ENCODE results near the gene DMKN. TPM values are rescaled to one million over a fixed set of nuclear protein-coding genes. Genes with fewer than 3 reads are reported as not detected.

The DMKN gene
- total RNA-seq, 2 experiments from 2014 or later, result 2.1 to 2.4 TPM

DNA sequence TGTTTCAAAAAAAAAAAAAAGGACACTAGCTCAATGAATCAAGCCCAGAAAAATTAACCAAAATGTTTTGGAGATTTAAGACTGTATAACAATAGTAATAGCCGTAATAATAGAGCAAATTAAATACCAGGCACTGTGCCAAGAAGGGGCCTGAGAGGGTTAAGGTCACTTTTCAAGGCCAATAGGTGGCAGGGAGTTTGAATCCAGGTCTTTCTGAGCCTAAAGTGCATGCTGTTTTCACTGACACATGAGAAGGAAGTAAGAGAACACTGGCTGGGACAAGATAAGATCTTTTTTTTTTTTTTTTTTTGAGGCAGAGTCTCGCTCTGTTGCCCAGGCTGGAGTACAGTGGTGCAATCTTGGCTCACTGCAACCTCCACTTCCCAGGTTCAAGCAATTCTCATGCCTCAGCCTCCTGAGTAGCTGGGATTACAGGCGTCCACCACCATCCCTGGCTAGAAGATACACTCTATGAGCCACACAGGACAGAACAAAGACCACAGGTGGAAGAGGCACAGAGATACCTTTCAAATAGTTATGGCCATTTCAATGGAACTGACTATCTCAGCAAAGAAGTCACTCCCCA, 57.7 kb downstream of the DMKN start:
- Mint-ChIP-seq H3K9me3 (no peaks in the 10 kb centered on the region), H3K27ac (no peak overlapping the region), H3K36me3 (no peaks in the 10 kb centered on the region), H3K4me1 (ENCODE audit: low read depth) (peaks cover 27% of the 10 kb centered on the region), H3K4me3 (no peak overlapping the region), H3K27me3 (no peaks in the 10 kb centered on the region)
- ChIA-PET CTCF (no interaction called here), POLR2A (no interaction called here)
- DNase-seq, result no peak
- intact Hi-C loops (cut with micrococcal nuclease), result no loop called here

DNA sequence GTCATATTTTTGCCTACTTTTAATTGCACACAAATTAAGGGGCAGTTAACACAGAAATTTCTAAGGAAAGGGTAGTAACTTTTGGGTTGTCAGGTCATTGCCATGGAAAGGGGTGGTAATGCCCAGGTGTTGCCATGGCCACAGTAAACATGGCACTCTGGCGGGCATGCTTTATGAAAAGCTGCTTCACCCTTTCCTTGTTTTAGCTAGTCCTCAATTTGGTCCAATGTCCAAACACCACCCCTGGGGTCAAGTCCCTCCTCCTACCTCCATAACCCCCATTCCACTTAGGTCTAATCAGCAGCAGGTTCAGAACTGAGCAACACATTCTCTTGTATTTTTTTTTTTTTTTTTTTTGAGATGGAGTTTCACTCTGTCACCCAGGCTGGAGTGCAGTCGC, 58.8 kb downstream of the DMKN start:
- H3K36me3 Mint-ChIP-seq, result no peaks in the 10 kb centered on the region

DNA sequence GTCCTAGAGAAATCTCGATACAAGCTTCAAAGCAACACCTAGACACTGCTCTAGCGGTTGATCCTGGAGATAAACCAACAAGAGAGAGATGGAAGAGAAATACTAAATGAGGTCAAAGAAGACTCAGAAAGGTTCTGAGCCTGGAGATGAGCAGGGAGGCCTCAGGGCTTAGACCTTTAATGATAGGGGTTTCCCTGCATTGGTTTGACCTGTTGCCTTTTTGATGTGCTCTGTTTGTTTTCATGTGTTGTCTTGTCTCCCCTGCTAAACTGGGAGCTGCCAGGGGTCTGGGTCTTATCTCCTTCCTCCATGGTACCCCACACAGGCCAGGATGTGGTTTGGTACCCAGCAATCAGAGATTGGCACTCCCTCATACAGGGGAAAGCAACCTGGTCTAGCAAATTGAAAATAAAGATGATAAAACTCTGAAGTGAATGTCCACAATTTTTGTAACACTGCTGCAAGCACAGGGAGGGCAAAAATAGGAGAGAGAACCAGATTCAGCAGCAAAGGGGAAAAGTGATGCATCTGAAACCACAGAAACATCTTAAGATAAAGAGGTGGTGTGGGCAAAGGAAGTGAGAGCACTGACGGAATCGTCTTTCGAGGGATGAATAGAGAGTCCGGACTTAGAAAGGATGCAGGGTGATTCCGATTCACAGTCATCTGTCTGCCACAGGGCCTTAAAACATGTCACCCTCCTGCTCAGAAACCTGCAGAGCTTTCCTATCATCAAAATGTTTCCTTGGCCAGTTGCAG, 61.9 kb downstream of the DMKN start:
- peaks cover 9% of the 10 kb centered on the region for H3K27me3 Mint-ChIP-seq
- no peaks in the 10 kb centered on the region for H3K9me3 Mint-ChIP-seq
- intact Hi-C loops (cut with micrococcal nuclease), result loop anchor here (1.0 kb wide), 3 partner anchors 11 to 46 kb away; no protein-coding TSS in a partner anchor
- peak; percentile 63 for DNase-seq
- H3K4me3 Mint-ChIP-seq, result no peak overlapping the region
- no peaks in the 10 kb centered on the region for H3K36me3 Mint-ChIP-seq
- ChIA-PET POLR2A (interaction anchor here (0.6 to 1.5 kb wide), 3 partner anchors 11 to 49 kb away, joined by 3 to 7 read pairs (median 3); no protein-coding TSS in a partner anchor), CTCF (interaction anchor here (0.6 to 3.5 kb wide), 4 partner anchors 10 to 98 kb away, joined by 4 to 14 read pairs (median 6); no protein-coding TSS in a partner anchor)
- peaks cover 38% of the 10 kb centered on the region for H3K4me1 Mint-ChIP-seq (ENCODE audit: low read depth)
- H3K27ac Mint-ChIP-seq, result peak overlapping the region; percentile 43

More for the DNA sequence above, 58.8 kb downstream of the DMKN start:
- peaks cover 31% of the 10 kb centered on the region for H3K4me1 Mint-ChIP-seq (ENCODE audit: low read depth)
- H3K27me3 Mint-ChIP-seq, result peaks cover 3% of the 10 kb centered on the region
- no peaks in the 10 kb centered on the region for H3K9me3 Mint-ChIP-seq
- intact Hi-C loops (cut with micrococcal nuclease), result no loop called here
- POLR2A ChIA-PET, result interaction anchor here (0.7 kb wide), 1 partner anchor 330 kb away, joined by 3 read pairs; no protein-coding TSS in a partner anchor
- no peak for DNase-seq
- no peak overlapping the region for H3K4me3 Mint-ChIP-seq
- CTCF ChIA-PET, result interaction anchor here (1.2 to 3.5 kb wide), 3 partner anchors 8 to 14 kb away, joined by 3 to 14 read pairs (median 3); no protein-coding TSS in a partner anchor
- no peak overlapping the region for H3K27ac Mint-ChIP-seq

DNA sequence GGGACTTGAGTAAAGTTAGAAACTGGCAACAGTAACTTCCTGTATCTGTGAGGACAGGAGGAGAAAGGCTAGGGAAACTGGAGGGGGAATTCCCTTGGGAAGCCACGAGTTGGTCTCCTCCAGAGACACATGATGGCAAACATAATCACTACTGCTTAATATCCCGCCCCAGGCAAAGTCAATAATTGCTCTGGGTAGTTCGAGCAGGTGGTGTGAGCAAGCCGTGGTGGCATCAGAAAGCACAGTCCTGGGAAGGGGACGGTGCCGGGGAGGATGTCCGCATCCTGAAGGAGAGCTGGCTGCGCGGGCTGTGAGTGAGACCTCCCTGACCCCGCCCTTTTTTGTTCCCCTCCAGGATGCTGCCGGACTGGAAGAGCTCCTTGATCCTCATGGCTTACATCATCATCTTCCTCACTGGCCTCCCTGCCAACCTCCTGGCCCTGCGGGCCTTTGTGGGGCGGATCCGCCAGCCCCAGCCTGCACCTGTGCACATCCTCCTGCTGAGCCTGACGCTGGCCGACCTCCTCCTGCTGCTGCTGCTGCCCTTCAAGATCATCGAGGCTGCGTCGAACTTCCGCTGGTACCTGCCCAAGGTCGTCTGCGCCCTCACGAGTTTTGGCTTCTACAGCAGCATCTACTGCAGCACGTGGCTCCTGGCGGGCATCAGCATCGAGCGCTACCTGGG, 63.9 kb downstream of the DMKN start:
- no peak overlapping the region for H3K27ac Mint-ChIP-seq
- CTCF ChIA-PET, result interaction anchor here (1.0 to 2.6 kb wide), 3 partner anchors 11 to 96 kb away, joined by 3 to 6 read pairs (median 4); no protein-coding TSS in a partner anchor

DNA sequence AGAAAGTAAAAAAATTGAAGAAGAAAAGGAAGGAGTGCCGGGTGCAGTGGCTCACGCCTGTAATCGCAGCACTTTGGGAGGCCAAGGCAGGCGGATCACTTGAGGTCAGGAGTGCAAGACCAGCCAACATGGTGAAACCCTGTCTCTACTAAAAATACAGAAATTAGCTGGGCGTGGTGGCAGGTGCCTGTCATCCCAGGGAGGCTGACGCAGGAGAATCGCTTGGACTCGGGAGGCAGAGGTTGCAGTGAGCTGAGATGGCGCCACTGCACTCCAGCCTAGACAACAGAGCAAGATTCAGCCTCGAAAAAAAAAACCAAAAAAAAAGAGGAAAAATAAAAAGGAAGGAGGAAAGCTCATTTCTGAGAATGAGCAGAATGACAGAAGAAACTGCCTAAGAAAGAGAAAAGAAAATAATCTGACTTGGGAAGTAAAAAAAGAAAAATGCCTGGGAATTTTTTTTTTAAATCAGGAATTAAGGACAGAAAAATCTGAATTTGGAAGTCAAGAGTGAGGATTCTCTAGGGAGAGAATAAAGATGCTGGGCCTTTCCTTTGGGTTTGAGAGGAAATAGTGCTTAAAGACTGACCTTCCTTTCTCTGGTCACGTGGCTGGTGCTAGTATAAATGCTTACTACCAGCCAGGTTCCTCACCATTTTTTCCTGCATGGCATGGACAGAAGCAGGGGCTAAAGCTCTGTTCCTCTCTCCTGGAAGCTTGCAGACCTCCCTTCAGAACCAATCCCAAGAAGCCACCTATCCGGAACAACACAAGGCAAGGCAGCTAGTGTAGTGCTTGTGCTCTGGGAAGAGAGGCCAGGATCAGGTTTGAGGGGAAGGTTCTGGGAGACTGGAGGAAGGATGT, 65.6 kb downstream of the DMKN start, which contains the start of gene FFAR2:
TSS of gene FFAR2 (plus strand) at position 652 of the 864 bp plus-strand sequence. CDS start 1,458 bp downstream, outside the sequence.
- H3K36me3 Mint-ChIP-seq, result no peaks in the 10 kb centered on the region

More for the DNA sequence above, 63.9 kb downstream of the DMKN start:
- POLR2A ChIA-PET, result no interaction called here
- DNase-seq, result no peak
- Mint-ChIP-seq H3K27me3 (peaks cover 16% of the 10 kb centered on the region), H3K9me3 (no peaks in the 10 kb centered on the region), H3K36me3 (no peaks in the 10 kb centered on the region), H3K4me1 (ENCODE audit: low read depth) (peaks cover 54% of the 10 kb centered on the region), H3K4me3 (no peak overlapping the region)
- intact Hi-C loops (cut with micrococcal nuclease), result no loop called here

More for the DNA sequence above, 65.6 kb downstream of the DMKN start, which contains the start of gene FFAR2:
- Mint-ChIP-seq H3K27ac (no peak within 1 kb of the TSS), H3K9me3 (no peaks in the 10 kb centered on the region), H3K4me3 (no peak within 1 kb of the TSS), H3K4me1 (ENCODE audit: low read depth) (peaks cover 51% of the 10 kb centered on the region), H3K27me3 (peaks cover 16% of the 10 kb centered on the region)
- POLR2A ChIA-PET, result no interaction called here
- CTCF ChIA-PET, result interaction anchor here (0.7 to 1.7 kb wide), 3 partner anchors 30 to 95 kb away, joined by 4 to 6 read pairs (median 5); no protein-coding TSS in a partner anchor
- no peak for DNase-seq
- intact Hi-C loops (cut with micrococcal nuclease), result loop anchor here (2.0 kb wide), 1 partner anchor 15 kb away; no protein-coding TSS in a partner anchor

Other genes with a start within 250 kb of the DMKN start
- gene USF2, start 244.7 kb downstream of the DMKN start, total RNA-seq, result 100 to 1,000 TPM; 117 to 121 TPM
- gene HAMP, start 231.1 kb downstream of the DMKN start, total RNA-seq, result not detected
- under 1 TPM; 0.43 to 0.44 TPM for gene MAG, start 221.5 kb downstream of the DMKN start, total RNA-seq
- gene CD22, start 184.5 kb downstream of the DMKN start, total RNA-seq, result 1 to 10 TPM in 1 of 2 experiments, under 1 TPM in 1; 0.75 to 1.2 TPM
- under 1 TPM in 1 of 2 experiments, not detected in 1; 0.12 TPM for gene FFAR1, start 165.7 kb downstream of the DMKN start, total RNA-seq
- 1 to 10 TPM; 1.1 TPM for gene FFAR3, start 155.2 kb downstream of the DMKN start, total RNA-seq
- under 1 TPM in 1 of 2 experiments, not detected in 1; 0.17 TPM for gene GPR42, start 142.6 kb downstream of the DMKN start, total RNA-seq
- gene FFAR2, start 65.4 kb downstream of the DMKN start, total RNA-seq, result not detected
- not detected for gene KRTDAP, start 23.2 kb downstream of the DMKN start, total RNA-seq
- under 1 TPM in 1 of 2 experiments, not detected in 1; 0.10 TPM for gene SBSN, start 14.7 kb upstream of the DMKN start, total RNA-seq
- gene GAPDHS, start 19.8 kb upstream of the DMKN start, total RNA-seq, result not detected
- 10 to 100 TPM; 73.5 to 81.9 TPM for gene TMEM147, start 32.0 kb upstream of the DMKN start, total RNA-seq
- gene ATP4A, start 50.0 kb upstream of the DMKN start, total RNA-seq, result not detected
- not detected for gene PMIS2, start 72.5 kb upstream of the DMKN start, total RNA-seq
- 10 to 100 TPM; 36.6 to 43.1 TPM for gene HAUS5, start 99.1 kb upstream of the DMKN start, total RNA-seq
- 10 to 100 TPM; 86.4 to 88.0 TPM for gene RBM42, start 115.4 kb upstream of the DMKN start, total RNA-seq
- under 1 TPM; 0.70 to 0.83 TPM for gene ETV2, start 128.1 kb upstream of the DMKN start, total RNA-seq
- gene COX6B1, start 134.7 kb upstream of the DMKN start, total RNA-seq, result 100 to 1,000 TPM; 444 to 453 TPM
- 1 to 10 TPM in 1 of 2 experiments, under 1 TPM in 1; 0.90 to 1.0 TPM for gene UPK1A, start 152.9 kb upstream of the DMKN start, total RNA-seq
- gene ZBTB32, start 190.9 kb upstream of the DMKN start, total RNA-seq, result 100 to 1,000 TPM; 226 to 228 TPM
- gene KMT2B, start 204.4 kb upstream of the DMKN start, total RNA-seq, result 10 to 100 TPM; 47.0 to 54.2 TPM
- 10 to 100 TPM; 90.1 to 92.8 TPM for gene IGFLR1, start 228.8 kb upstream of the DMKN start, total RNA-seq
- 10 to 100 TPM; 34.6 to 37.8 TPM for gene U2AF1L4, start 231.8 kb upstream of the DMKN start, total RNA-seq
- gene PSENEN, start 232.0 kb upstream of the DMKN start, total RNA-seq, result 10 to 100 TPM; 46.7 to 47.9 TPM
- gene LIN37, start 234.9 kb upstream of the DMKN start, total RNA-seq, result 1 to 10 TPM; 7.5 TPM
- gene HSPB6, start 243.4 kb upstream of the DMKN start, total RNA-seq, result under 1 TPM; 0.36 to 0.53 TPM
- 10 to 100 TPM; 38.4 to 40.0 TPM for gene PROSER3, start 244.5 kb upstream of the DMKN start, total RNA-seq